ENCODE data around the gene CRYBG2. TPM values are rescaled to one million over a fixed set of nuclear protein-coding genes. Genes with fewer than 3 reads are reported as not detected.
"Not testable (repeated sequence)": the region's sequence is repeated elsewhere in the genome, so short reads cannot be mapped to it uniquely, and the experiment has no call there.

The CRYBG2 gene
- total RNA-seq, 1 donor from 2014 or later = 9.4 TPM

GRCh38 chr1:26296340-26297056 lies 57.4 kb downstream of the CRYBG2 start:
- DNase-seq (ENCODE audit: low spot score in 2 of 2, unreplicated experiment in 2 of 2) = no peak
- Mint-ChIP-seq H3K27ac (no peak overlapping the region), H3K4me3 (no peak overlapping the region), H3K36me3 (peaks cover 2% of the 10 kb centered on the region), H3K4me1 (peaks cover 3% of the 10 kb centered on the region), H3K9me3 (no peaks in the 10 kb centered on the region), H3K27me3 (ENCODE audit: low read depth) (no peaks in the 10 kb centered on the region)
- TF ChIP-seq, protein P1, sequence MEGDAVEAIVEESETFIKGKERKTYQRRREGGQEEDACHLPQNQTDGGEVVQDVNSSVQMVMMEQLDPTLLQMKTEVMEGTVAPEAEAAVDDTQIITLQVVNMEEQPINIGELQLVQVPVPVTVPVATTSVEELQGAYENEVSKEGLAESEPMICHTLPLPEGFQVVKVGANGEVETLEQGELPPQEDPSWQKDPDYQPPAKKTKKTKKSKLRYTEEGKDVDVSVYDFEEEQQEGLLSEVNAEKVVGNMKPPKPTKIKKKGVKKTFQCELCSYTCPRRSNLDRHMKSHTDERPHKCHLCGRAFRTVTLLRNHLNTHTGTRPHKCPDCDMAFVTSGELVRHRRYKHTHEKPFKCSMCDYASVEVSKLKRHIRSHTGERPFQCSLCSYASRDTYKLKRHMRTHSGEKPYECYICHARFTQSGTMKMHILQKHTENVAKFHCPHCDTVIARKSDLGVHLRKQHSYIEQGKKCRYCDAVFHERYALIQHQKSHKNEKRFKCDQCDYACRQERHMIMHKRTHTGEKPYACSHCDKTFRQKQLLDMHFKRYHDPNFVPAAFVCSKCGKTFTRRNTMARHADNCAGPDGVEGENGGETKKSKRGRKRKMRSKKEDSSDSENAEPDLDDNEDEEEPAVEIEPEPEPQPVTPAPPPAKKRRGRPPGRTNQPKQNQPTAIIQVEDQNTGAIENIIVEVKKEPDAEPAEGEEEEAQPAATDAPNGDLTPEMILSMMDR (IDR thresholded peaks at IDR 0.05; ENCODE audit: unreplicated experiment) = no peak

DNA sequence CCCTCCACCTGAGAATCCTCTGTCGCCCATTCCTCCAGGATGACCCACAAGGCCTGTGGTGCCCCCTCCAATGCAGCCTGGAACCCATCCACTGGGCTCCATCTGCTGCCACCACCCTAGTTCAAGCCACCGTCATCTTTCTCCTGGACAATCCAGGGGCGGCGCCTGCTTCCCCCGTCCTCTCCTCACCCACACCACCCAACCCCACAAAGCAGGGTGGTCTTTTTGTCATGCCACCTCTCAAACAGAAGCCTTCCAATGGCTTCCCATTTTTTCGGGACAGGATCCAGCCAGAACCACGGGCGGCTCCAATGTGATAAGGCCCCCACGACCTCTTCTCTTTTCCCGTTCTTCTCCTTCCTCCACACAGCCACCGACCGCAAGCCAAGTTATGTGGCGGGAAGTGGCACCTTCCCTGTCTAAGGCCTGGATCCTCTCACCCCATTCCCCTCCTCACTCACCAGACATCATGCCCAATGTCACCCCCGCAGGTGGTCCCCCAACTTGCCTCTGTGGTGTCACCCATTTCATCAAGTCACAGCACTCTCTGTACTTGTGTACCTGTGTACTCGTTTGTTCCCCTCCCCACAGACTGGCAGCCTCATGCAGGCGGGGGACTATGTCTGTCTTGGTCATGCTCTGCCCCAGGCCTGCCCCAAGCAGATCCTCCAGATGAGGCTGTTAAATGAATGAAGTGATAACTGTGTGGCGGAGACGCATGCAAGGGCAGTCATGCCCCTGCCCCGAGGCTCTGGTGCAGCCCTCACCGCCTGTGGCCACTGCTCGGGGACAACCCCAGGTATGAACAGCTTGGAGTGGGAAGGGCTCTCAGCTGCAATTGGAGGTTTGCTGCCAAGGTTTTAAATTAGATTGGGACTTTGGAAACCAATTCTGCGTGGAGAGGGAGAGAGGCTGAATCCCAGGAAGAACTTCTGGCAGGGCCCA lies 58.5 kb downstream of the CRYBG2 start:
- no peaks in the 10 kb centered on the region for H3K9me3 Mint-ChIP-seq
- H3K27ac Mint-ChIP-seq = no peak overlapping the region
- no peak overlapping the region for H3K4me3 Mint-ChIP-seq
- peaks cover 3% of the 10 kb centered on the region for H3K4me1 Mint-ChIP-seq
- H3K36me3 Mint-ChIP-seq = peaks cover 2% of the 10 kb centered on the region
- DNase-seq (ENCODE audit: low spot score in 2 of 2, unreplicated experiment in 2 of 2) = no peak
- TF ChIP-seq, protein P1 (IDR thresholded peaks at IDR 0.05; ENCODE audit: unreplicated experiment) = no peak
- H3K27me3 Mint-ChIP-seq (ENCODE audit: low read depth) = no peaks in the 10 kb centered on the region

DNA sequence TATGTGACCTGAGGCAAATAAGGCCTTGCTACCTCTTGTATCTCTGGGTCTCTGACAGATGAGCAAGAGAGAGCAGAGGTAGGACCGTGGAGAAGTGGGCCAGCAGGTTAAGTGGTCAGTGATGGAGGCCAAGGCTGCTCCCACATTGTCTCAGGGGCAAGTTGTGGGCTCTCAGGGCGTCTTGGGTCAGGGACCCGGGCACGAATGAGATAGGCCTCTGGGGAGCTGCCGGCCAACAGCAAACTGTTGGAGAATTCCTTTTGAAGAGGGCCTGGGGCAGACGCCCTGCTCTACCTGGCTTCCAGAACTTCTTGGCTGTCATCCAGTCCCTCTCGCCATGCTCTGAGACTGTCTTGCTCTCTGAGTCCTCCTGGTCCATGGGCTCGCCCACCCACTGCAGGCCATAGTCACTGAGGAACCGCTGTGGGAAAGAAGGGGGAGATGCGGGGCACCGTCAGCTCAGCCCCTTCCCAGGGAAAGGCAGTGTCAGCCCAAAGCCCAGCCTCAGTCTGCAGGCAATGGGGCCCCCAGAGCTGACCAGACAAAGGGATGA lies 59.9 kb downstream of the CRYBG2 start:
- Mint-ChIP-seq H3K9me3 (no peaks in the 10 kb centered on the region), H3K4me3 (no peak overlapping the region), H3K36me3 (peaks cover 2% of the 10 kb centered on the region), H3K27me3 (ENCODE audit: low read depth) (no peaks in the 10 kb centered on the region), H3K27ac (no peak overlapping the region), H3K4me1 (peaks cover 3% of the 10 kb centered on the region)
- DNase-seq (ENCODE audit: low spot score in 2 of 2, unreplicated experiment in 2 of 2) = no peak
- TF ChIP-seq, protein P1 (IDR thresholded peaks at IDR 0.05; ENCODE audit: unreplicated experiment) = no peak

- H3K36me3 Mint-ChIP-seq; H3K27me3 Mint-ChIP-seq (ENCODE audit: low read depth); H3K9me3 Mint-ChIP-seq; H3K4me3 Mint-ChIP-seq; H3K4me1 Mint-ChIP-seq; DNase-seq (ENCODE audit: low spot score in 2 of 2, unreplicated experiment in 2 of 2); H3K27ac Mint-ChIP-seq: not testable (repeated sequence)
Measured at GRCh38 chr1:26292735-26293134, 61.2 kb downstream of the CRYBG2 start.

DNA sequence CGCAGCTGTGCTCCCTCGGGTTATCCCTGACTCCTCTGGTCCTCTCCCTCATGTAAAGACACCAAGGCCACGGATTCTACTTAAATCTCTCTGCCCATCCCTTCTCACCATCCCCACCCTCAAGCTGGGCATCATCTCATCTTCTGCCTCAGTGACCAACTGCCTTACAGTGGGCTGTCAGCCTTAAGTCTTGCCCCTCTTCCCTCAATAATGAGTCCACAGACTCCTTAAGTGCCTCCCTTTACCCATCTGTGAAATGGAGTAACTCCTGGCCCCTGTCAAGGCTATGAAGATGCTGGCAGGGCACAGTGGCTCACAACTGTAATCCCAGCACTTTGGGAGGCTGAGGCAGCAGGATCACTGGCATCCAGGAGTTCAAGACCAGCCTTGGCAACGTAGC lies 62.0 kb downstream of the CRYBG2 start:
- Mint-ChIP-seq H3K27ac (no peak overlapping the region), H3K4me1 (no peaks in the 10 kb centered on the region), H3K27me3 (ENCODE audit: low read depth) (no peaks in the 10 kb centered on the region), H3K36me3 (peaks cover 2% of the 10 kb centered on the region), H3K9me3 (no peaks in the 10 kb centered on the region), H3K4me3 (no peak overlapping the region)
- TF ChIP-seq, protein P1 (IDR thresholded peaks at IDR 0.05; ENCODE audit: unreplicated experiment) = no peak
- DNase-seq (ENCODE audit: low spot score in 2 of 2, unreplicated experiment in 2 of 2) = no peak

- Mint-ChIP-seq H3K9me3 (no peaks in the 10 kb centered on the region), H3K27ac (no peak overlapping the region), H3K4me1 (no peaks in the 10 kb centered on the region), H3K36me3 (peaks cover 2% of the 10 kb centered on the region), H3K4me3 (no peak overlapping the region), H3K27me3 (ENCODE audit: low read depth) (no peaks in the 10 kb centered on the region)
- TF ChIP-seq, protein P1 (IDR thresholded peaks at IDR 0.05; ENCODE audit: unreplicated experiment) = no peak
- DNase-seq (ENCODE audit: low spot score in 2 of 2, unreplicated experiment in 2 of 2) = no peak
Measured at GRCh38 chr1:26291433-26291832, 62.5 kb downstream of the CRYBG2 start.
